Mucosa of gallbladder (tissue), 1 donor: ENCODE data around the gene HOXA6. TPM values are rescaled to one million over a fixed set of nuclear protein-coding genes. Genes with fewer than 3 reads are reported as not detected.

Experiments
- DNase-seq: peaks from one replicate; pipeline ENCODE4 v3.0.0-alpha.2; 2020; ENCODE audit warnings: low spot score
- total RNA-seq: library from RNA; stranded (reverse); gene quantifications from one replicate; pipeline ENCODE4 v1.2.1, GENCODE V29; 2021
- donor health status: DM: no; HTN: no; CAD: no.

Gene HOXA6
- total RNA-seq, 1 donor from 2014 or later, result 0.29 TPM

GRCh38 chr7:27137640-27138315 is 9.8 kb downstream of the HOXA6 start:
- no peak for DNase-seq

GRCh38 chr7:27134392-27134791 is 13.2 kb downstream of the HOXA6 start:
- no peak for DNase-seq

GRCh38 chr7:27133409-27134231 is 14.0 kb downstream of the HOXA6 start:
- no peak for DNase-seq

DNA sequence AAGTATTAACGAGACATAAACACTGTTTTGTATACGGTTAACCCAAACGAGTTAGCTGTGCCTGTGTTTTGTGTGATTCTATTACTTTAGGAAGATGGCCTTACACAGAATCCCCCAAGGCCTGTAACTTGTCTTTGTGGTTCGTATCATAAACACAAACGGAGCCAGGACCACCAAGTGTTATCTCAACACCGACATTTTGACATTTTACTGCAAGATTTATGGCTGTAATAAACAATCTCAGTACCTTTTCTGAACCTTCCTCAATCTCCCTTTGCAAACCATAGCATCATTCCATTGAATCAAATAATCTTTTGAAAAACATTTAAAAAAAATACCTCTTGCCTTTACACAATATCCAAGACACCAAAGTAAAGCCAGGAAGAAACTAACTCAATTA is 14.6 kb downstream of the HOXA6 start:
- no peak for DNase-seq

DNA sequence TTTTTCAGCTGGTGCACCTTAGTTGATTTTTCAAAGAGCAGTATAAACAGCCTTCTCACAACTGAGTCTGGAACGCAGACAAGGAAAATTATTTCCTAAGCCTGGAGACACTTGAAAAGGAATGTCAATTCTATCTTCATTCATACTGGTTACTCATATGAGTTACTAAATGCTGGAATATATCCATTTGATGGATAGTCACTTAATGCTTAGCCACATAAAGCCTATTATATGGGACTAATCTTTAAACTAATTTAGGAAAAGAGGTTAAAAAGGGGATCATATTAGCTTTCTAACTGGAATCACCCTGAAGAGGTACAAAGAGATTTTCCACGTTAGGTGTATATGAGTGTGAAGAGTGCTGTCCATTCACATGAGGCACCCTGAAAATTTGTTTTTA is 15.4 kb downstream of the HOXA6 start:
- no peak for DNase-seq

DNA sequence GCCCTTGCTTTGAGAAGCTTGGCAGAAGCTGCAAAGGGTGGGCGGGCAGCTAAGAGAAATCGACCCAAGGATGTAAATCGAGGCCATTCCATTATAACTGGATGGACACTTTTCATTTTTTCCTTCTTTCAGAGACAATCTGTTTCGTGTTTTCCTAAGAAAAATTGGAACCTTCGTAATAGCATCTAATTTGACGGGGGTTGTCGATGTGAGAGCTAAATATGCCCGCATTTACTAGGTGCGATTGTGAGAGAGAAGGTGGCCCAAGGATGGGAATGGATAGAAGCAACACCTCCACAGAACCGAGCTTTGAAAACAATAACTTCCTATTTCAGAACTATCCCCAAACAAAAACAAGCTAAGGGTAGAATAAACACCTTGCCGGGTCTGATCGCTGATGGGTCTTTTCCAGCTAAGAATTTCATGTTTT is 16.2 kb downstream of the HOXA6 start:
- DNase-seq, result no peak

DNA sequence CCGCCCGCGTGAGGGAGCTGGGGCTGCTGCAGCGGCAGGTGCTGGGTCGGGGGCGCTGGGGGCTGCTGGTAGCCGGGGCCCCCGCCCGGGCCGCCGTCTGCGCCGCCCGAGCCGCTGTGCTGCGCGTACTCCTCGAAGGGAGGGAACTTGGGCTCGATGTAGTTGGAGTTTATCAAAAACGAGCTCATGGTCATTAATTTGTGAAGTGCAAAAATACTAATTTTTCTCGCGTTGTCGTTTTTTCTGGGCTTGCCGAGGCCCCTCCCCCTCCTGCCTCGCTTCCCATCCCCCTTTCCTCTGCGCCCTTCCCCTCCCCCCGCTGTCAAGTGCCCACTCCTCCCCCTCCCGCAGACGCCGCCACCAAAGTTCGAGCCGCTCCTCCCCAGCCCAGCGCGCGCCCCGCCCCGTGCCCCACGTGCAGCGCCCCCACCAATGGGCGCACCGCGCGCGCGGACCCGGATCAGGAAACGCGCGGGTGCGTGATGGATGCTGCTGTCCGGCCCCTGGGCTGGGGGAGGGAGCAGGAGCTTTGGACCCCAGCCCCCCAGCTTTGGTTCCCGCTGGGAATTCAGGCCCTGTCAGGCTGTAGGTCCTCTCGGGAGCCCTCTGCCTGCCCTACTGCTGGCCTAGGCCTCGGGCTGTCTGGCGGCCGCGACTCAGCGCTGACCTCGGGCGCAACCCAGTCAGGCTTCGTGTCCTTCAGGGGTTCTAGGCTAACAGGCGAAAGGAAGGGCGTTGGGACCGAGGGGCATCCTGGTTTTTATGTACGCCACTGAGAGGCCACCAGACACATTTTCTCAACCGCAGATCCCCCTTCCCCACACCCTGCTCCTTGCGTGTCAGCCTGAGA is 16.8 kb downstream of the HOXA6 start, which contains the start of gene HOXA4:
Gene HOXA4, minus strand, starts transcription at position 218 of the 850 bp plus-strand sequence. Its CDS starts 24 bp downstream, at position 194.
- peak; percentile 72 for DNase-seq

DNA sequence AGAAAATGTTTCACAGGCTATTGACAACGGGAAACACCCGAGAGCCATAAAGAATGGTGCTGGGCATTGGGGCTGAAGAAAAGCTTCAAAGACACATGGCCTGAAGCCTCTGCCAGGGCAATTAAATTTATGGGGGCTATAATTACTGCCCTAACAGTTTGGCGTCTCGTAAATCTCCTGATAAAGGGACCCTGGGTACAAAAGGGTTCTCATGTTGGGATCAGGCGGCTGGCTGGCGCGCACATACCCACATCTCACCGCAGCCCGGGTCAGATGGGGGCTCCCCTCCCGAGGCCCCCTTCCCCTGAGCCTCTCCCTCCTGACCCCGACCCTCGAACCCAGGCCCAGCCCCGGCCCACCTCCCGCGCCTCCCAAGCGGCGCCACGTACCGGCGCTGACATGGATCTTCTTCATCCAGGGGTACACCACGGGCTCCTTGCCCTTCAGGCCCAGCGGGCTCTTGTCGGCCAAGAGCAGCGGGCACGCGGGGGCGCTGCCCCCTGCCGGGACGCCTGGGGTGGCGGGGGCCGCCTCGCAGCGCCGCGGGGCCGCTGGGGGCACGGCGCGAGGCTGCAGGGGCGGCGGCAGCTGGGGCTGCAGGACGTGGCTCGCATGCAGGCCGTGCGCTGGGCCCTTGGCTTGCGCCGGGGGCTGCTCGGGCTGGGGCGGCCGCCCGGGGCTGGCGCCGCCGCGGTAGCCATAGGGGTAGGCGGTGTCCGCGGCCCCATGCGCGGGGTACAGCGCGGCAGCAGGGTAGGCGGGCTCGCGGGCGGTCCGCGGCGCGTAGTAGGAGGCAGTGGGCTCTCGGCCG is 17.6 kb downstream of the HOXA6 start:
- no peak for DNase-seq

- no peak for DNase-seq
Measured at GRCh38 chr7:27128776-27129728, 18.5 kb downstream of the HOXA6 start.

DNA sequence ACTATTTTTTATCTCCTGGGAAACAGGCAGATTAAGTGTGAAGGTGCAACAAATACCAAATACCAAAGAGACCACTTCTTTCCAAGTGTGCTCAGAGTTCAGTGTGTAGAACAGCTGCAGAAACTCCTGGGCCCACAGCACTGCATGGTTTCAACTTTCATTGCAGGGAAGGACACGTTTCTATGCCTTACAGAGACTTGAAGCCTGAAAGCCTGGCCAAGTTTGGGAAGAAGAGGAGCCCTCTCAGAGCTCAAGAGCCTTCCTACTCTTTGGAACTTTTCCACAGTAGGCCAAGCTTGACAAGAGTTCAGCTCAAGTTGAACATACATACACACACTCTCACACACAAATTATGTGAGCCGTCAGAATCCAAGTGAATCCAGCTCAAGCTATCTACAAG is 19.5 kb downstream of the HOXA6 start:
- no peak for DNase-seq

GRCh38 chr7:27126596-27127327 is 20.8 kb downstream of the HOXA6 start:
- no peak for DNase-seq

GRCh38 chr7:27125986-27126394 is 21.6 kb downstream of the HOXA6 start:
- DNase-seq, result no peak

DNA sequence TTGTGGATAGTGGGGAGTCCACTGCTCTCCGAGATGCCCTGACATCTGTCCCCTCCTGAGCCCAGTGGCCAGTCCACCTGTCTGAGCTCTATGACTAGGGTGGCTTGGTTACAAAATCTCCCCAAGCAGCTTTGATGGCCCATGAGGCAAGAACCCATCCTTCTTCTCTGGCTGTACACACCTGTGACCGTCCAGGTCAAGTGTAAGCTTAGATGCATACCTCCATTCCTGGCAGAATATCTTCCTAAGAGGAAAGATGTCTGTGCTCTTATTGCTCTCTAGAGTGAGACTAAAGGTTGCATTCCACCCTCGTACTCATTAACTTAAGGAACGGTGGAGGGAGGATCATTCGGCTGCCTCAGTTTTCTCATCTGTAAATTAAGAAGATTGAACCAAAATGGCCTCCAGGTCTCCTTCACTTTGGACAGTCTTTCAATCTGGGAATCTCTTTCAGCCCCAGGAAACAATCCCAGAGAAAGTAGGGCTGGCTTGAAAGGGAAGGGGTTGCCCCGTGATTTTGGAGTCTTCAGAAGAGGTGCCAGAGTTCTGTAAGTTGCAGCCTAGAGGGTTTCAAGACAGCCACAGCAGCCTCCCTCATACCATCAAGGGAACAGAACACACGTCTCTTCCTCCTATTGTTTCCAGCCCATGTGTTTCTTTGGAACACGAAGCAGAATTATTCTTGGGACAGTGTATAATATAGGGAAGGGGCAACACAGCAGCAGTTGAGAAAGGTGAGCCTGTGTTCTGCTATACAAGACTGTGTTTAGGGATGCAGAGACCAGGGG is 22.5 kb downstream of the HOXA6 start:
- no peak for DNase-seq

DNA sequence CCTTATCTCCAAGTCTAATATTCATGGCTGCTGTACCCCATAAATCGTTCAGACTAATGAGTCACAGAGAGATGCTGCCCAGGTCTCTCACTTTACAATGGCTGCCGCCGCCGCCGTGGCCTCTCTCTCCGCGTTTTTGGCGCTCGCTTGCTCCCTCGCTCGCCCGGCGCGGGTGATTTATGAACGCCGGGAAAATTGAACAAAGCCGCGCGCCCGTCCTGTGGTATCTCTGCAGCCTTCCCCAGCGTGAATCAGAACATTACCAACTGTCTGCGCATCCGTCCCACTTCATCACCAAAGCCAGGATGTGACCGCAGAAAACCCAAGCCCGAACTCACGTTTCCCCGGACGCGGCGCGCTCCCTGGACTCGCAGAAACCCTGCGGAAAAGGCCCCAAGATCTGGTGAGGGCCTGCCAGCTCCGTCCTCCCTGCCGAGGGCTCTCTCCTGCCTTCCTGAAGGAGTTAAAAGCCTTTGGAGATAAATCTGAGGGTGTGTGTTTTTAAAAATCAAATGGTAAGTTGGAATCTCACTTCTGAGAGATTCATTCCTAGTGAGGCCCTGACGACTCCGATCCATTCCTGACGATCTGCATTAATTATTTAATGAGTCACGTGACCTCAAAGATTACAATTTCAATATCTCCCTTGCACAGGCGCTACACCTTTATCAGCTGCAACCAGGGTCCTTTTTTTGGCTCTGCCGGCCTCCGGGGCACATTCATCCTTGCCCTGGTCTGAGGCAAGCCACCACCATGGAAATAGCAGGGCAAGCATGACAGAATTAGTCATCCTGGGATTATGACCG is 23.3 kb downstream of the HOXA6 start:
- no peak for DNase-seq

GRCh38 chr7:27123477-27124053 is 24.0 kb downstream of the HOXA6 start:
- DNase-seq, result no peak

DNA sequence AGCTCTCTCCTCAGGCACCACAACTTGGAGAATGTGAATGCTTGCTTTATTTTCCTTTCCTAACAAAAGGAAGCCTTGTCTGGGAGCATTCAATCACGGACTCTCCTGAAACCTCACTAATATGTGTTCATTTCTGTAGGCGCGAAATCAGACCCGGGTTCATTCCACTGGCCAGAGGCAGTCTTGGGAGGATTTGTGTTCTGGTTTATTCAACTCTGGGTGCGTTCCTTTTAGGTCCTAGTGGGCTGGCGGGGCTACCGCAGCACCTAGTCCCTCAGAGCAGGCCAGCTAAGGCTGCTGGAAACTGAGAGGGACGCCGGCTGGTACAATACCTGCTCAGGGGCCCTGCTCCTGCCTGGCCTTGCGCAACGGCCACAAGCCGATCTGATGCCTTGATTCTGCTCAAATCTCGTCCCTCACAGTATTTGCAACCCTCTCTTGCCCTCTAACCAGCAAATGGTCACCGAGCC is 24.5 kb downstream of the HOXA6 start:
- DNase-seq, result no peak
